ENCODE results near the gene CDKL1. TPM values are rescaled to one million over a fixed set of nuclear protein-coding genes. Genes with fewer than 3 reads are reported as not detected.
"Not testable (repeated sequence)": the region's sequence is repeated elsewhere in the genome, so short reads cannot be mapped to it uniquely, and the experiment has no call there.

The CDKL1 gene
- total RNA-seq, 1 donor from 2014 or later = 5.0 TPM

GRCh38 chr14:50335389-50335788 is 61.3 kb downstream of the CDKL1 start:
- intact Hi-C loops (cut with micrococcal nuclease) = no loop called here
- H3K36me3 Mint-ChIP-seq (ENCODE audit: low read depth) = peaks cover 14% of the 10 kb centered on the region
- peaks cover 10% of the 10 kb centered on the region for H3K4me1 Mint-ChIP-seq (ENCODE audit: low read depth)
- no peak overlapping the region for H3K4me3 Mint-ChIP-seq (ENCODE audit: low read depth)
- H3K9me3 Mint-ChIP-seq = no peaks in the 10 kb centered on the region
- DNase-seq (ENCODE audit: low spot score) = no peak
- no peaks in the 10 kb centered on the region for H3K27me3 Mint-ChIP-seq (ENCODE audit: low read depth)
- no peak overlapping the region for H3K27ac Mint-ChIP-seq

GRCh38 chr14:50334211-50334610 is 62.5 kb downstream of the CDKL1 start:
- H3K9me3 Mint-ChIP-seq = no peaks in the 10 kb centered on the region
- no peak for DNase-seq (ENCODE audit: low spot score)
- peaks cover 10% of the 10 kb centered on the region for H3K4me1 Mint-ChIP-seq (ENCODE audit: low read depth)
- no peak overlapping the region for H3K4me3 Mint-ChIP-seq (ENCODE audit: low read depth)
- H3K27me3 Mint-ChIP-seq (ENCODE audit: low read depth) = no peaks in the 10 kb centered on the region
- H3K36me3 Mint-ChIP-seq (ENCODE audit: low read depth) = peaks cover 18% of the 10 kb centered on the region
- intact Hi-C loops (cut with micrococcal nuclease) = no loop called here
- H3K27ac Mint-ChIP-seq = no peak overlapping the region

GRCh38 chr14:50333014-50333509 is 63.6 kb downstream of the CDKL1 start:
- peaks cover 23% of the 10 kb centered on the region for H3K36me3 Mint-ChIP-seq (ENCODE audit: low read depth)
- no peak for DNase-seq (ENCODE audit: low spot score)
- H3K27me3 Mint-ChIP-seq (ENCODE audit: low read depth) = no peaks in the 10 kb centered on the region
- peaks cover 10% of the 10 kb centered on the region for H3K4me1 Mint-ChIP-seq (ENCODE audit: low read depth)
- H3K27ac Mint-ChIP-seq = no peak overlapping the region
- H3K4me3 Mint-ChIP-seq (ENCODE audit: low read depth) = no peak overlapping the region
- intact Hi-C loops (cut with micrococcal nuclease) = no loop called here
- no peaks in the 10 kb centered on the region for H3K9me3 Mint-ChIP-seq

- Mint-ChIP-seq H3K9me3 (no peaks in the 10 kb centered on the region), H3K36me3 (ENCODE audit: low read depth) (peaks cover 27% of the 10 kb centered on the region), H3K4me3 (ENCODE audit: low read depth) (no peak overlapping the region), H3K27ac (no peak overlapping the region), H3K27me3 (ENCODE audit: low read depth) (no peaks in the 10 kb centered on the region), H3K4me1 (ENCODE audit: low read depth) (peaks cover 10% of the 10 kb centered on the region)
- no peak for DNase-seq (ENCODE audit: low spot score)
- intact Hi-C loops (cut with micrococcal nuclease) = no loop called here
These were observed 65.1 kb downstream of the CDKL1 start for GRCh38 chr14:50331596-50331995.

- peaks cover 21% of the 10 kb centered on the region for H3K4me1 Mint-ChIP-seq (ENCODE audit: low read depth)
- intact Hi-C loops (cut with micrococcal nuclease) = loop anchor here (1.0 to 5.0 kb wide), 10 partner anchors 9 to 456 kb away; partner anchors contain the start of genes ARF6, CDKL1, DMAC2L and L2HGDH
- no peaks in the 10 kb centered on the region for H3K27me3 Mint-ChIP-seq (ENCODE audit: low read depth)
- H3K27ac Mint-ChIP-seq = no peak overlapping the region
- peaks cover 2% of the 10 kb centered on the region for H3K9me3 Mint-ChIP-seq
- H3K4me3 Mint-ChIP-seq (ENCODE audit: low read depth) = no peak overlapping the region
- H3K36me3 Mint-ChIP-seq (ENCODE audit: low read depth) = peaks cover 28% of the 10 kb centered on the region
- peak; percentile 67 for DNase-seq (ENCODE audit: low spot score)
These were observed 75.5 kb downstream of the CDKL1 start for GRCh38 chr14:50321009-50321660.

GRCh38 chr14:50320283-50320682 is 76.4 kb downstream of the CDKL1 start:
- peaks cover 29% of the 10 kb centered on the region for H3K36me3 Mint-ChIP-seq (ENCODE audit: low read depth)
- DNase-seq (ENCODE audit: low spot score) = no peak
- no peak overlapping the region for H3K27ac Mint-ChIP-seq
- no peak overlapping the region for H3K4me3 Mint-ChIP-seq (ENCODE audit: low read depth)
- peaks cover 4% of the 10 kb centered on the region for H3K9me3 Mint-ChIP-seq
- no peaks in the 10 kb centered on the region for H3K27me3 Mint-ChIP-seq (ENCODE audit: low read depth)
- intact Hi-C loops (cut with micrococcal nuclease) = loop anchor here (2.0 to 5.0 kb wide), 4 partner anchors 77 to 457 kb away; partner anchors contain the start of genes ARF6 and CDKL1
- H3K4me1 Mint-ChIP-seq (ENCODE audit: low read depth) = peaks cover 22% of the 10 kb centered on the region

- Mint-ChIP-seq H3K27ac (no peak overlapping the region), H3K27me3 (ENCODE audit: low read depth) (no peaks in the 10 kb centered on the region), H3K9me3 (peaks cover 4% of the 10 kb centered on the region), H3K4me3 (ENCODE audit: low read depth) (no peak overlapping the region), H3K4me1 (ENCODE audit: low read depth) (peaks cover 22% of the 10 kb centered on the region), H3K36me3 (ENCODE audit: low read depth) (peaks cover 26% of the 10 kb centered on the region)
- DNase-seq (ENCODE audit: low spot score) = no peak
- intact Hi-C loops (cut with micrococcal nuclease) = loop anchor here (2.0 to 10.0 kb wide), 5 partner anchors 77 to 458 kb away; partner anchors contain the start of genes ARF6, CDKL1 and VCPKMT
These were observed 77.0 kb downstream of the CDKL1 start for GRCh38 chr14:50319721-50320120.

- peaks cover 29% of the 10 kb centered on the region for H3K36me3 Mint-ChIP-seq (ENCODE audit: low read depth)
- no peak overlapping the region for H3K27ac Mint-ChIP-seq
- no peak overlapping the region for H3K4me3 Mint-ChIP-seq (ENCODE audit: low read depth)
- peaks cover 23% of the 10 kb centered on the region for H3K4me1 Mint-ChIP-seq (ENCODE audit: low read depth)
- no peak for DNase-seq (ENCODE audit: low spot score)
- H3K27me3 Mint-ChIP-seq (ENCODE audit: low read depth) = no peaks in the 10 kb centered on the region
- intact Hi-C loops (cut with micrococcal nuclease) = loop anchor here (10.0 kb wide), 1 partner anchor 204 kb away; the partner anchor contains the start of gene VCPKMT
- peaks cover 5% of the 10 kb centered on the region for H3K9me3 Mint-ChIP-seq
These were observed 77.4 kb downstream of the CDKL1 start for GRCh38 chr14:50319293-50319692.

GRCh38 chr14:50318031-50318626 is 78.6 kb downstream of the CDKL1 start:
- Mint-ChIP-seq H3K36me3 (ENCODE audit: low read depth) (peaks cover 33% of the 10 kb centered on the region), H3K9me3 (peaks cover 14% of the 10 kb centered on the region), H3K4me3 (ENCODE audit: low read depth) (no peak overlapping the region), H3K4me1 (ENCODE audit: low read depth) (peaks cover 33% of the 10 kb centered on the region), H3K27ac (no peak overlapping the region), H3K27me3 (ENCODE audit: low read depth) (no peaks in the 10 kb centered on the region)
- intact Hi-C loops (cut with micrococcal nuclease) = loop anchor here (10.0 kb wide), 1 partner anchor 203 kb away; the partner anchor contains the start of gene VCPKMT
- no peak for DNase-seq (ENCODE audit: low spot score)

- not testable (repeated sequence) for DNase-seq (ENCODE audit: low spot score); H3K27ac Mint-ChIP-seq; H3K4me3 Mint-ChIP-seq (ENCODE audit: low read depth); H3K27me3 Mint-ChIP-seq (ENCODE audit: low read depth)
- peaks cover 14% of the 10 kb centered on the region for H3K9me3 Mint-ChIP-seq
- H3K4me1 Mint-ChIP-seq (ENCODE audit: low read depth) = peaks cover 42% of the 10 kb centered on the region
- peaks cover 30% of the 10 kb centered on the region for H3K36me3 Mint-ChIP-seq (ENCODE audit: low read depth)
- intact Hi-C loops (cut with micrococcal nuclease) = loop anchor here (5.0 to 10.0 kb wide), 4 partner anchors 199 to 682 kb away; partner anchors contain the start of genes KLHDC1 and VCPKMT
These were observed 82.6 kb downstream of the CDKL1 start for GRCh38 chr14:50314098-50314497.

- H3K9me3 Mint-ChIP-seq = peaks cover 14% of the 10 kb centered on the region
- peak overlapping the region; percentile 91 for H3K4me3 Mint-ChIP-seq (ENCODE audit: low read depth)
- peaks cover 33% of the 10 kb centered on the region for H3K36me3 Mint-ChIP-seq (ENCODE audit: low read depth)
- H3K27me3 Mint-ChIP-seq (ENCODE audit: low read depth) = no peaks in the 10 kb centered on the region
- H3K4me1 Mint-ChIP-seq (ENCODE audit: low read depth) = peaks cover 47% of the 10 kb centered on the region
- peak overlapping the region; percentile 98 for H3K27ac Mint-ChIP-seq
- intact Hi-C loops (cut with micrococcal nuclease) = loop anchor here (1.0 to 10.0 kb wide), 6 partner anchors 9 to 680 kb away; partner anchors contain the start of genes KLHDC1 and VCPKMT
- DNase-seq (ENCODE audit: low spot score) = no peak
These were observed 84.0 kb downstream of the CDKL1 start for GRCh38 chr14:50312734-50313054.

GRCh38 chr14:50311972-50312733 is 84.5 kb downstream of the CDKL1 start, which contains the start of the genes DMAC2L and L2HGDH:
Gene DMAC2L (plus strand): TSS chr14:50312324. CDS start chr14:50321488, 9,164 bp downstream.
Gene L2HGDH (minus strand): TSS chr14:50312229. CDS start chr14:50312150, 79 bp downstream.
- Mint-ChIP-seq H3K9me3 (peaks cover 14% of the 10 kb centered on the region), H3K27ac (peak within 1 kb of the TSS; percentile 98), H3K4me3 (ENCODE audit: low read depth) (peak within 1 kb of the TSS; percentile 91), H3K36me3 (ENCODE audit: low read depth) (peaks cover 35% of the 10 kb centered on the region), H3K27me3 (ENCODE audit: low read depth) (no peaks in the 10 kb centered on the region), H3K4me1 (ENCODE audit: low read depth) (peaks cover 47% of the 10 kb centered on the region)
- DNase-seq (ENCODE audit: low spot score) = peak; percentile 89
- intact Hi-C loops (cut with micrococcal nuclease) = loop anchor here (1.0 to 10.0 kb wide), 6 partner anchors 9 to 680 kb away; partner anchors contain the start of genes KLHDC1 and VCPKMT
